CD14-positive monocyte (primary cell): ENCODE measurements around the gene CCRL2. TPM values are rescaled to one million over a fixed set of nuclear protein-coding genes. Genes with fewer than 3 reads are reported as not detected.
"Not testable (repeated sequence)": the region's sequence is repeated elsewhere in the genome, so short reads cannot be mapped to it uniquely, and the experiment has no call there.

Experiments used
- DNase-seq, 3 donors: peaks; one replicate each; pipeline ENCODE4 v3.0.0-alpha.2; 2011 to 2022
- H2AFZ ChIP-seq: 2 replicates; pipeline ENCODE4 v1.6.0; 2012; ENCODE audit warnings: mild to moderate bottlenecking, low read depth, low read length, inconsistent platforms; ENCODE audit not compliant: insufficient read depth, poor library complexity, severe bottlenecking
- H3K27ac ChIP-seq, 2 donors: 1 replicate in 1 of 2; 2 replicates in 1 of 2; pipeline ENCODE4 v1.5.1; 2012 to 2013; ENCODE audit warnings: low read length in 2 of 2, control low read depth in 1 of 2, inconsistent platforms in 1 of 2, low read depth in 1 of 2, mild to moderate bottlenecking in 1 of 2
- H3K27me3 ChIP-seq, 2 donors: one replicate each; pipeline versions ENCODE4 v1.6.0 to v1.6.1; 2011 to 2013; ENCODE audit warnings: low read length in 2 of 2; ENCODE audit not compliant: control insufficient read depth in 2 of 2, insufficient read depth in 2 of 2
- H3K36me3 ChIP-seq, 2 donors: replicated peaks in 1 of 2; 1 replicate in 1 of 2; 2 replicates in 1 of 2; pipeline versions ENCODE4 v1.5.1 to v1.6.1; 2012 to 2013; ENCODE audit warnings: low read length in 2 of 2, control low read depth in 1 of 2, inconsistent platforms in 1 of 2, mild to moderate bottlenecking in 1 of 2; ENCODE audit not compliant: insufficient read depth in 2 of 2, control insufficient read depth in 1 of 2
- H3K4me1 ChIP-seq, 2 donors: 1 replicate in 1 of 2; 2 replicates in 1 of 2; pipeline versions ENCODE4 v1.5.1 to v1.6.1; 2012 to 2013; ENCODE audit warnings: low read length in 2 of 2, control low read depth in 1 of 2, inconsistent platforms in 1 of 2, mild to moderate bottlenecking in 1 of 2, moderate library complexity in 1 of 2; ENCODE audit not compliant: insufficient read depth in 2 of 2, control insufficient read depth in 1 of 2
- H3K4me2 ChIP-seq: replicated peaks from 2 replicates; pipeline ENCODE3; 2012; ENCODE audit warnings: low read length, moderate library complexity, mild to moderate bottlenecking; ENCODE audit not compliant: poor library complexity, severe bottlenecking; ENCODE audit errors: extremely low read depth
- H3K4me3 ChIP-seq, 3 experiments: fragments of 200-600 bp in 1 of 3; sonication (generic) in 1 of 3; replicated peaks in 1 of 3; 1 replicate in 2 of 3; 2 replicates in 1 of 3; pipeline ENCODE4 v1.5.1; 2011 to 2013; ENCODE audit warnings: low read length in 3 of 3, mild to moderate bottlenecking in 3 of 3, control low read depth in 2 of 3, low read depth in 2 of 3, inconsistent platforms in 1 of 3, moderate library complexity in 1 of 3
- H3K79me2 ChIP-seq: 2 replicates; pipeline ENCODE4 v1.6.0; 2012; ENCODE audit warnings: mild to moderate bottlenecking, control low read depth, inconsistent platforms, low read length, moderate library complexity; ENCODE audit not compliant: insufficient read depth
- H3K9ac ChIP-seq: 2 replicates; pipeline ENCODE4 v1.6.0; 2017; ENCODE audit warnings: low read length, mild to moderate bottlenecking; ENCODE audit not compliant: insufficient read depth, poor library complexity, severe bottlenecking
- H3K9me3 ChIP-seq, 2 donors: replicated peaks in 1 of 2; 1 replicate in 1 of 2; 2 replicates in 1 of 2; pipeline versions ENCODE4 v1.5.1 to v1.6.1; 2012 to 2013; ENCODE audit warnings: low read length in 2 of 2, control low read depth in 1 of 2; ENCODE audit not compliant: control insufficient read depth in 1 of 2, insufficient read depth in 1 of 2
- H4K20me1 ChIP-seq: 2 replicates; pipeline ENCODE4 v1.6.0; 2012; ENCODE audit warnings: mild to moderate bottlenecking, low read length, control low read depth, moderate library complexity; ENCODE audit not compliant: insufficient read depth
- H3K27ac Mint-ChIP-seq, 7 donors: one replicate each; pipeline ENCODE4 v1.8.0; 2020; ENCODE audit warnings: mild to moderate bottlenecking in 7 of 7, mixed read lengths in 7 of 7, moderate library complexity in 6 of 7, inconsistent platforms in 2 of 7
- H3K27me3 Mint-ChIP-seq, 3 donors: one replicate each; pipeline ENCODE4 v1.8.0; 2021 to 2022; ENCODE audit warnings: low read depth in 3 of 3, mild to moderate bottlenecking in 3 of 3, mixed read lengths in 3 of 3, moderate library complexity in 3 of 3, inconsistent platforms in 1 of 3
- H3K36me3 Mint-ChIP-seq, 2 donors: one replicate each; pipeline ENCODE4 v1.8.0; 2020; ENCODE audit warnings: mixed read lengths in 2 of 2, inconsistent platforms in 1 of 2, mild to moderate bottlenecking in 1 of 2
- H3K4me1 Mint-ChIP-seq: one replicate; pipeline ENCODE4 v1.8.0; 2020; ENCODE audit warnings: mild to moderate bottlenecking, mixed read lengths
- H3K4me3 Mint-ChIP-seq, 2 donors: one replicate each; pipeline ENCODE4 v1.8.0; 2020; ENCODE audit warnings: mild to moderate bottlenecking in 2 of 2, mixed read lengths in 2 of 2, moderate library complexity in 1 of 2
- H3K9me3 Mint-ChIP-seq, 7 donors: one replicate each; pipeline ENCODE4 v1.8.0; 2020 to 2022; ENCODE audit warnings: mixed read lengths in 7 of 7, mild to moderate bottlenecking in 6 of 7, moderate library complexity in 6 of 7, inconsistent platforms in 2 of 7
- WGBS: methylation state at CpG from one replicate; pipeline ENCODE4 v1.1.5; 2013; ENCODE audit warnings: missing lambda C conversion rate; ENCODE audit not compliant: insufficient coverage; 5-methylcytosine and 5-hydroxymethylcytosine counted together
- intact Hi-C, 2 donors: fragments of 100-400 bp; cut with micrococcal nuclease; formaldehyde crosslinking; loops; one replicate each; pipeline versions ENCODE4 v1.15.0 to v1.15.1; 2023
- polyA plus RNA-seq, 3 donors: library from polyadenylated mRNA; depleted of rRNA in 1 of 3; unstranded in 2 of 3; stranded (reverse) in 1 of 3; fragments of 300-500 nt in 2 of 3; fragments of >200 nt in 1 of 3; fragmentation: Illumina TruSeq in 2 of 3; gene quantifications; 1 replicate in 2 of 3; 2 replicates in 1 of 3; pipeline ENCODE4 v1.2.3, GENCODE V29; 2012 to 2021
- TF ChIP-seq, protein P1 (sequence below): fragments of 200-600 bp; IDR thresholded peaks from one replicate; pipeline ENCODE4 v1.8.0; 2022; ENCODE audit warnings: antibody characterized with exemption, mild to moderate bottlenecking

The CCRL2 gene
- polyA plus RNA-seq, 3 donors, result 10.2 to 15.3 (median 11.7) TPM

DNA sequence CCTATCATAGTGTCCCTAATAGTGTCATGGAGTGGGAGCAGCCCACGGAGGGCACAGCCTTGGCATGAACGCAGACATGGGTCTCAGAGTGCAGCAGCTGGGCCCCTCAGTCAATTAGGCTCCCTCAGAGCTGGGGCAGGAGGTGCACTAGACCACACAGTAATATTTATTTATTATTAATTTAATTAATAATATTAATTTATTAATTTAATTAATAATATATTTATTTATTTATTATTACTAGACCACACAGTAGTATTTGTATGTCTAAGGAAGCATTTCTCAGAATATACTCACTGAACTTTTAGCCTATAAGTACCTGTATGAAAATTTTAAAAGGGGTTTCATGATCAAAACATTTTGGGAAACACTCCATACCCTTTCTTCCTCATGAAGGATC, 5.5 kb upstream of the CCRL2 start:
- no peak overlapping the region for H3K4me2 ChIP-seq
- DNase-seq, result no peak
- H3K27me3 ChIP-seq, result no peaks in the 10 kb centered on the region
- H3K36me3 ChIP-seq, result no peaks in the 10 kb centered on the region
- no peaks in the 10 kb centered on the region for H3K9me3 ChIP-seq
- intact Hi-C loops, result loop anchor here in 1 of 2 donors (10.0 kb wide), 1 partner anchor 553 kb away; no protein-coding TSS in a partner anchor
- peaks cover 41 to 42% of the 10 kb centered on the region in 2 donors for H3K4me1 ChIP-seq
- Mint-ChIP-seq H3K4me1 (peaks cover 35% of the 10 kb centered on the region), H3K27me3 (peaks cover 0 to 3% (median 0%) of the 10 kb centered on the region in 3 donors), H3K4me3 (no peak overlapping the region), H3K36me3 (peaks cover 5% of the 10 kb centered on the region in 2 donors), H3K27ac (no peak overlapping the region), H3K9me3 (no peaks in the 10 kb centered on the region)
- TF ChIP-seq, protein P1, sequence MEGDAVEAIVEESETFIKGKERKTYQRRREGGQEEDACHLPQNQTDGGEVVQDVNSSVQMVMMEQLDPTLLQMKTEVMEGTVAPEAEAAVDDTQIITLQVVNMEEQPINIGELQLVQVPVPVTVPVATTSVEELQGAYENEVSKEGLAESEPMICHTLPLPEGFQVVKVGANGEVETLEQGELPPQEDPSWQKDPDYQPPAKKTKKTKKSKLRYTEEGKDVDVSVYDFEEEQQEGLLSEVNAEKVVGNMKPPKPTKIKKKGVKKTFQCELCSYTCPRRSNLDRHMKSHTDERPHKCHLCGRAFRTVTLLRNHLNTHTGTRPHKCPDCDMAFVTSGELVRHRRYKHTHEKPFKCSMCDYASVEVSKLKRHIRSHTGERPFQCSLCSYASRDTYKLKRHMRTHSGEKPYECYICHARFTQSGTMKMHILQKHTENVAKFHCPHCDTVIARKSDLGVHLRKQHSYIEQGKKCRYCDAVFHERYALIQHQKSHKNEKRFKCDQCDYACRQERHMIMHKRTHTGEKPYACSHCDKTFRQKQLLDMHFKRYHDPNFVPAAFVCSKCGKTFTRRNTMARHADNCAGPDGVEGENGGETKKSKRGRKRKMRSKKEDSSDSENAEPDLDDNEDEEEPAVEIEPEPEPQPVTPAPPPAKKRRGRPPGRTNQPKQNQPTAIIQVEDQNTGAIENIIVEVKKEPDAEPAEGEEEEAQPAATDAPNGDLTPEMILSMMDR, result no peak
- no peak overlapping the region for H3K9ac ChIP-seq
- H4K20me1 ChIP-seq, result no peaks in the 10 kb centered on the region
- H3K27ac ChIP-seq, result no peak overlapping the region
- no peak overlapping the region for H3K4me3 ChIP-seq
- H2AFZ ChIP-seq, result no peak overlapping the region
- WGBS, result no CpG with 5 or more reads among the region's 2 CpGs
- no peaks in the 10 kb centered on the region for H3K79me2 ChIP-seq

DNA sequence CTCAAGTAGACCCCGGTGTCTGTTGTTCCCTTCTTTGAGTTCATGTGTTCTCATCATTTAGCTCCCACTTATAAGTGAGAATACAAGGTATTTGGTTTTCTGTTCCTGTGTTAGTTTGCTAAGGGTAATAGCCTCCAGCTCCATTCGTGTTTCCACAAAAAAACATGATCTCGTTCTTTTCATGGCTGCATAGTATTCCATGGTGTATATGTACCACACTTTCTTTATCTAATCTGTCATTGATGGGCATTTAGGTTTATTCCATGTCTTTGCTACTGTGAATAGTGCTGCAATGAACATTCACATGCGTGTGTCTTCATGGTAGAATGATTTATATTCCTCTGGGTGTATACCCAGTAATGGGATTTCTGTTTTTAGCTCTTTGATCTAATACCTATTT, 4.2 kb upstream of the CCRL2 start:
- not testable (repeated sequence) for H2AFZ ChIP-seq, H3K4me3 Mint-ChIP-seq, H3K27me3 ChIP-seq, H3K9ac ChIP-seq, H3K9me3 ChIP-seq, H3K4me2 ChIP-seq, H3K79me2 ChIP-seq, H4K20me1 ChIP-seq, H3K36me3 Mint-ChIP-seq, H3K36me3 ChIP-seq, H3K4me3 ChIP-seq, H3K9me3 Mint-ChIP-seq, H3K27ac ChIP-seq, DNase-seq, H3K27me3 Mint-ChIP-seq
- WGBS, result no CpG with 5 or more reads among the region's 4 CpGs
- peaks cover 49% of the 10 kb centered on the region in 2 donors for H3K4me1 ChIP-seq
- intact Hi-C loops, result loop anchor here in 1 of 2 donors (10.0 kb wide), 1 partner anchor 552 kb away; no protein-coding TSS in a partner anchor
- H3K4me1 Mint-ChIP-seq, result peaks cover 38% of the 10 kb centered on the region
- H3K27ac Mint-ChIP-seq, result peak overlapping the region in 2 of 7 donors; percentile 55 to 64
